GM12892 (cell line): ENCODE data around the gene FBXL15.

Source experiments
- POLR2A ChIP-seq: IDR thresholded peaks from 2 replicates; pipeline ENCODE4 v1.6.1; 2011; ENCODE audit warnings: low read depth, low read length, control low read depth
- POLR2AphosphoS5 ChIP-seq: IDR thresholded peaks from 2 replicates; pipeline ENCODE4 v1.6.1; 2011; ENCODE audit warnings: low read depth, low read length, control low read depth
- TAF1 ChIP-seq: IDR thresholded peaks from 2 replicates; pipeline ENCODE4 v1.6.1; 2011; ENCODE audit warnings: low read depth, mild to moderate bottlenecking, control low read depth, low read length, borderline replicate concordance

GRCh38 chr10:102396730-102397151 is 23.9 kb upstream of the FBXL15 start:
- TF ChIP-seq TAF1, result no peak
- TF ChIP-seq POLR2AphosphoS5, result no peak
- no peak for TF ChIP-seq POLR2A
